Hepatocyte (in vitro differentiated cells): ENCODE measurements around the gene TNXB. TPM values are rescaled to one million over a fixed set of nuclear protein-coding genes. Genes with fewer than 3 reads are reported as not detected.
"Not testable (repeated sequence)": the region's sequence is repeated elsewhere in the genome, so short reads cannot be mapped to it uniquely, and the experiment has no call there.

Experiments
- DNase-seq: peaks from one replicate; pipeline ENCODE4 v3.0.0-alpha.2; 2016; ENCODE audit warnings: low spot score
- H2AFZ ChIP-seq: fragments of 200-600 bp; sonication (generic); 2 replicates; pipeline ENCODE4 v1.6.0; 2016; ENCODE audit warnings: antibody characterized with exemption, mild to moderate bottlenecking
- H3K27ac ChIP-seq: fragments of 200-600 bp; sonication (generic); 2 replicates; pipeline ENCODE4 v1.5.1; 2016; ENCODE audit warnings: mild to moderate bottlenecking
- H3K27me3 ChIP-seq: fragments of 200-600 bp; sonication (generic); 2 replicates; pipeline ENCODE4 v1.6.1; 2016
- H3K36me3 ChIP-seq: fragments of 200-600 bp; sonication (generic); replicated peaks from 2 replicates; pipeline ENCODE4 v1.5.1; 2016; ENCODE audit warnings: low read depth; ENCODE audit not compliant: insufficient read depth
- H3K4me1 ChIP-seq: fragments of 200-600 bp; sonication (generic); 2 replicates; pipeline ENCODE4 v1.5.1; 2016; ENCODE audit warnings: mild to moderate bottlenecking, moderate library complexity; ENCODE audit not compliant: insufficient read depth
- H3K4me2 ChIP-seq: fragments of 200-600 bp; sonication (generic); 2 replicates; pipeline ENCODE4 v1.6.0; 2016
- H3K4me3 ChIP-seq: fragments of 200-600 bp; sonication (generic); 2 replicates; pipeline ENCODE4 v1.5.1; 2016; ENCODE audit warnings: mild to moderate bottlenecking
- H3K79me2 ChIP-seq: fragments of 200-600 bp; sonication (generic); 2 replicates; pipeline ENCODE4 v1.6.0; 2017; ENCODE audit warnings: mild to moderate bottlenecking
- H3K9me2 ChIP-seq: fragments of 200-600 bp; sonication (generic); replicated peaks from 2 replicates; pipeline ENCODE4 v1.6.0; 2017; ENCODE audit warnings: mild to moderate bottlenecking; ENCODE audit not compliant: insufficient read depth
- H3K9me3 ChIP-seq: fragments of 200-600 bp; sonication (generic); 2 replicates; pipeline ENCODE4 v1.5.1; 2016; ENCODE audit warnings: low read depth, mild to moderate bottlenecking
- H4K20me1 ChIP-seq: fragments of 200-600 bp; sonication (generic); 2 replicates; pipeline ENCODE4 v1.6.0; 2016; ENCODE audit warnings: mild to moderate bottlenecking; ENCODE audit not compliant: insufficient read depth, poor library complexity, severe bottlenecking
- CTCF ChIP-seq: fragments of 200-600 bp; sonication (generic); IDR thresholded peaks from 2 replicates; pipeline ENCODE4 v1.5.1; 2016; ENCODE audit warnings: antibody characterized with exemption, mild to moderate bottlenecking; ENCODE audit not compliant: poor library complexity
- EZH2 ChIP-seq: fragments of 200-600 bp; sonication (generic); IDR thresholded peaks from 2 replicates; pipeline ENCODE4 v1.6.1; 2016; ENCODE audit warnings: antibody characterized with exemption, mild to moderate bottlenecking, borderline replicate concordance
- EZH2phosphoT487 ChIP-seq: fragments of 200-600 bp; sonication (generic); IDR thresholded peaks from one replicate; pipeline ENCODE4 v1.6.1; 2018; ENCODE audit warnings: antibody characterized with exemption, mild to moderate bottlenecking, low read depth, moderate library complexity; ENCODE audit not compliant: unreplicated experiment, severe bottlenecking
- WGBS: methylation state at CpG from one replicate; pipeline ENCODE4 v1.1.6; 2016; ENCODE audit warnings: low lambda C conversion rate; ENCODE audit errors: missing lambda C conversion rate; 5-methylcytosine and 5-hydroxymethylcytosine counted together
- polyA plus RNA-seq: library from polyadenylated mRNA; unstranded; fragments of >200 nt; fragmentation: Nextera tagmentation; extraction: Ambion mirVana; gene quantifications from 2 replicates; pipeline ENCODE4 v1.2.1, GENCODE V29; 2016
- total RNA-seq: library from RNA; depleted of rRNA; stranded (reverse); fragments of >200 nt; gene quantifications from 2 replicates; pipeline ENCODE4 v1.2.3, GENCODE V29; 2014

TNXB gene
- total and polyA plus RNA-seq, 2 experiments from 2014 or later: 9.2 to 11.6 TPM

DNA sequence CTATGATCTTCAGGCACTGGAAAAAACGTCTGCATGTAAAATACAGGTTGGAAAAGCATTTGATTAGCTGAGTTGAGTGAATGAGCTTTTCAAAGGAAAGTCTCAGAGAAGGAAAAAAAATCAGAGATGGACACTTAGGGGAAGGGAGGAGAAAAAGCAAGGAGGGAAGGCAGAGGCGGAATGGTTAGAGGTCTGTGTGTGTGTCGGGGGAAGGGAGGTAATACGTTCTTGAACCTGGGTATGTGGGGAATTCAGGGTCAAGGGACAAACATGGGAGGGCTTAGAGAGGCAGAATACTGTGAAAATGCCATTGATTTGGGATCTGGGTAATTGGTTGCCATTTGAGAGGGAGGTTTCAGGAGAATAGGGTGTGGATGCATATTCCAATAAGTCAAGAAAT is 37.5 kb upstream of the TNXB start:
- 43% methylated on average over 4 of the region's 4 CpGs for WGBS
- Histone ChIP-seq H3K27ac (no peak overlapping the region), H3K9me3 (no peaks in the 10 kb centered on the region), H3K4me1 (no peaks in the 10 kb centered on the region), H3K79me2 (no peaks in the 10 kb centered on the region), H3K4me2 (no peak overlapping the region), H3K36me3 (no peaks in the 10 kb centered on the region), H3K4me3 (no peak overlapping the region), H3K9me2 (no peaks in the 10 kb centered on the region), H2AFZ (no peak overlapping the region), H3K27me3 (peaks cover 26% of the 10 kb centered on the region), H4K20me1 (no peaks in the 10 kb centered on the region)
- TF ChIP-seq EZH2: no peak
- TF ChIP-seq EZH2phosphoT487: no peak
- TF ChIP-seq CTCF: no peak
- no peak for DNase-seq

DNA sequence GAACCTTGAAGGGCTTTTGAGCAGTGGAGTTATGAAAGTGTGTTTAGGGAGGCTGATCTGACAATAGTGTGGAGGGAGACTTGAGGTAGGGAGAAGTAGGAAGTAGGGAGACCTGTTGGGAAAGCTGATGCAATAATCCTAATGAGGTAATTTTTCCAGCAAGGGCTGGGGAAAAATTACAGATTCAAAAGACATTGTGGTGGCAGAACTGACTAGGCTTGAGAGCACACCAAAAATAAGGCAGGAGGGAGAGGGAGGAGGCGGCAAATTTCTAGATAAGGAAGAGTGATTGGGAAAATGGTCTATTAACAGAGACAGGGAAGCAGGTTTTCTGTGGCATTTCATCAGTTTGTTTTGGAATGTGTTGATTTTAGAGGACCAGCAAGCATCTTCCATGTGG is 37.1 kb upstream of the TNXB start:
- Histone ChIP-seq H3K9me2 (no peaks in the 10 kb centered on the region), H4K20me1 (no peaks in the 10 kb centered on the region), H3K4me3 (no peak overlapping the region), H3K4me1 (peaks cover 1% of the 10 kb centered on the region), H3K4me2 (no peak overlapping the region), H3K27ac (no peak overlapping the region), H3K9me3 (no peaks in the 10 kb centered on the region), H2AFZ (no peak overlapping the region), H3K36me3 (no peaks in the 10 kb centered on the region), H3K79me2 (no peaks in the 10 kb centered on the region), H3K27me3 (peaks cover 24% of the 10 kb centered on the region)
- no peak for TF ChIP-seq CTCF
- TF ChIP-seq EZH2phosphoT487: no peak
- 25% methylated on average over 1 of the region's 1 CpG for WGBS
- peak; percentile 11 for DNase-seq

- H3K9me3 ChIP-seq, H3K4me2 ChIP-seq, H3K4me3 ChIP-seq, H3K9me2 ChIP-seq, H2AFZ ChIP-seq, H3K36me3 ChIP-seq, H4K20me1 ChIP-seq, H3K79me2 ChIP-seq, DNase-seq: not testable (repeated sequence)
- peak overlapping the region; percentile 55 for H3K27ac ChIP-seq
- 74% methylated on average over 7 of the region's 7 CpGs for WGBS
- peaks cover 12% of the 10 kb centered on the region for H3K4me1 ChIP-seq
- H3K27me3 ChIP-seq: peaks cover 13% of the 10 kb centered on the region
Observed at GRCh38 chr6:32144238-32144637, 35.1 kb upstream of the TNXB start.

- 21% methylated on average over 5 of the region's 5 CpGs for WGBS
- peaks cover 12% of the 10 kb centered on the region for H3K4me1 ChIP-seq
- no peak overlapping the region for H2AFZ ChIP-seq
- H3K79me2 ChIP-seq: no peaks in the 10 kb centered on the region
- peak overlapping the region; percentile 8 for H3K27ac ChIP-seq
- H3K36me3 ChIP-seq: no peaks in the 10 kb centered on the region
- no peaks in the 10 kb centered on the region for H4K20me1 ChIP-seq
- no peaks in the 10 kb centered on the region for H3K9me3 ChIP-seq
- DNase-seq: no peak
- no peak for TF ChIP-seq EZH2
- TF ChIP-seq EZH2phosphoT487: no peak
- no peak for TF ChIP-seq CTCF
- H3K9me2 ChIP-seq: no peaks in the 10 kb centered on the region
- H3K27me3 ChIP-seq: no peaks in the 10 kb centered on the region
- peak overlapping the region; percentile 2 for H3K4me2 ChIP-seq
- no peak overlapping the region for H3K4me3 ChIP-seq
Observed at GRCh38 chr6:32140420-32141046, 31.4 kb upstream of the TNXB start.
